Measurements from ENCODE around the gene TARS3.

Gene TARS3

DNA sequence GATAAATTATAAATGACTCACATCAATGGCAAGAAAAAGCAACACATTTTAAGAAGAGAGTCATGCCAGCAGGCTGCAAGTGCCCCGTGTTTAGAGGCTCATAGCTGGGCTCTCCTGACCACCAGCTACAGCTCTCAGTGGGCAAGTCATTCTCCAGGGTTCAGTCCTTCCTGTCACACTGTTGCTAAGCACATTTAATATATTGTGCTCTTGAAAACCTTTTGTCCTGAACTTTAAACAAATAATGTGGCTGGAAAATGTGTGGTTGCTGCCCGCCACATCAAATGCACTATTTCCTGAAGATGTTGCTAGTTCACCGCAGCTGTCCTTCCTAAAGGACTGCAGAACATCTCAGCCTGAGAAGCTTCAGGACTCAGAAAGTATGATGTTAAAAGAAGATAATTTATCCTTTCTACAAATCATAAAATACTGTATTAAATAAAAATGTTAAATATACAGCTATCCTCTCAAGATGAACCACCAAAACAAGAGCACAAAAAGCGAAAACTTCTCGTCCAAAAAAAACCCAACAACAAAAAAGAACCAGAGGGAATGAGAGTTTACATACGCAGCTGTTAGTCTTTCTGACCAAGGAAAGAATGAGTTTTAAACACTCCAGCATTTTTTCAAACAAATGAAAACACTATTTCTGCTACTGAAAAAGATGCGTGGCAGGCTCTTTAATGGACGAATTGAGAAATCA is 951 bp downstream of the TARS3 start:
- TF ChIP-seq, protein P1, sequence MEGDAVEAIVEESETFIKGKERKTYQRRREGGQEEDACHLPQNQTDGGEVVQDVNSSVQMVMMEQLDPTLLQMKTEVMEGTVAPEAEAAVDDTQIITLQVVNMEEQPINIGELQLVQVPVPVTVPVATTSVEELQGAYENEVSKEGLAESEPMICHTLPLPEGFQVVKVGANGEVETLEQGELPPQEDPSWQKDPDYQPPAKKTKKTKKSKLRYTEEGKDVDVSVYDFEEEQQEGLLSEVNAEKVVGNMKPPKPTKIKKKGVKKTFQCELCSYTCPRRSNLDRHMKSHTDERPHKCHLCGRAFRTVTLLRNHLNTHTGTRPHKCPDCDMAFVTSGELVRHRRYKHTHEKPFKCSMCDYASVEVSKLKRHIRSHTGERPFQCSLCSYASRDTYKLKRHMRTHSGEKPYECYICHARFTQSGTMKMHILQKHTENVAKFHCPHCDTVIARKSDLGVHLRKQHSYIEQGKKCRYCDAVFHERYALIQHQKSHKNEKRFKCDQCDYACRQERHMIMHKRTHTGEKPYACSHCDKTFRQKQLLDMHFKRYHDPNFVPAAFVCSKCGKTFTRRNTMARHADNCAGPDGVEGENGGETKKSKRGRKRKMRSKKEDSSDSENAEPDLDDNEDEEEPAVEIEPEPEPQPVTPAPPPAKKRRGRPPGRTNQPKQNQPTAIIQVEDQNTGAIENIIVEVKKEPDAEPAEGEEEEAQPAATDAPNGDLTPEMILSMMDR (conservative IDR thresholded peaks at IDR 0.05; ENCODE audit: low read depth), result no peak
- H3K27ac ChIP-seq, result peak overlapping the region; percentile 79
- peak; percentile 6 for DNase-seq (ENCODE audit: low spot score)
- ChIA-PET CTCF (interaction anchor here (0.8 kb wide), 2 partner anchors 21 to 82 kb away, joined by 3 to 4 read pairs; no protein-coding TSS in a partner anchor), POLR2A (ENCODE audit: low non-redundant PET) (no interaction called here)

DNA sequence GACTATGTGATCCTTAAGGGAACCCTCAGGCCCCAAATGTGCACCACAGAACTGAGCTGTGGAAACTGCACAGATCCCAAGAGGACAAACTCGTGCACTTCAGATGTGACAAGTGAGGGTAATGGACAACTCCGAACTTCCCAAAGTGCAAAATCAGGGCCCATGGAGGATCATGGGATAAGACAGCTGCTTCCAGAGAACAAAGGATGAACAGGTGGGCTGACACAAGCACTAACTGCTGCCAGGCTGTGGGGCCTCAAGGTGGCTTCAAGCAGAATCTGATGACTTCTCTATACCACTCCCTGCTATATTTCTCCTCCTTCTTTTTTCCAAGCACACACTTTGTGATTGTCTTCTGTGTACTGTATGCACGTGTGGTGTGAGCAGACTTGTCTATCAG is 5.4 kb downstream of the TARS3 start:
- no peak overlapping the region for H3K27ac ChIP-seq
- POLR2A ChIA-PET (ENCODE audit: low non-redundant PET), result no interaction called here
- TF ChIP-seq, protein P1 (conservative IDR thresholded peaks at IDR 0.05; ENCODE audit: low read depth), result no peak
- CTCF ChIA-PET, result interaction anchor here (0.9 kb wide), 1 partner anchor 55 kb away, joined by 4 read pairs; no protein-coding TSS in a partner anchor
- DNase-seq (ENCODE audit: low spot score), result no peak

DNA sequence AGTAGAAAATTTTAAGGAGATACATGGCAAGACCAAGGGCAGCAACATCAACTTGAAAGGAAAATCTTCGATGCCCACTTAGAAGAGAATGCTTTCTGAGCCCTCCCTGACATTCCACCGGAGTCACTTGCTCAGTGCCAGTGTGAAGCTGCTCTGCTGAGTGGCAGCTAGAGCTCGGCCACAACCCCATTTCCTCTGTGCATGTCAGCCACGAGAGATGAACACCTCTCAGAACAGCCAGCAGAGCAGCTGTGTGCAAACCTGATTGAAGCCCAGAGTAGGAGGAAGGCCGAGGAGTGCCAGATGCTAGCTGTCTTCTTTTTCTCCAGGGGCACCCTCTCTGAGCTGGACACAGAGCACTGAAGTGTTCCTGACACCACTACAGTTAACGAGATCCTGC is 12.2 kb downstream of the TARS3 start:
- ChIA-PET POLR2A (ENCODE audit: low non-redundant PET) (no interaction called here), CTCF (no interaction called here)
- TF ChIP-seq, protein P1 (conservative IDR thresholded peaks at IDR 0.05; ENCODE audit: low read depth), result no peak
- H3K27ac ChIP-seq, result no peak overlapping the region
- no peak for DNase-seq (ENCODE audit: low spot score)

DNA sequence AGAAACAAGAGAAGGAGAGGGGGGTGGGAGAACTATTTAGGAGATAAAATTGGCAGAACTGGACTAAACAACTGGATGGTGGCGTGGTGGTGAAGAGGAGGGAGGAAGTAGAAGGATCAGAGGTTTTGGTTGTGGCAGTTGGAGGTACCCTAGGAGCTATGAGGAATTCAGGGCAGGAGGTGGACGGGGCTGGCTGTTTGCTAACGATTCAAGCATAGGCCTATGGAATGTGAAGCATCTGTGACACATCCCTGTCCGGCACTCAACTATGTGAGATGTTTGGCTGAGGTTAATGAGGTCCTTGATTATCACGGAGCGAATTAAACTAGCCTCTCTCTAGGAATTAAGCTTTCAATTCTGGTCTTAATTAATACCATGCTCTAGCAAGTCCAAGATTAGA is 13.5 kb downstream of the TARS3 start:
- DNase-seq (ENCODE audit: low spot score), result peak; percentile 45
- TF ChIP-seq, protein P1 (conservative IDR thresholded peaks at IDR 0.05; ENCODE audit: low read depth), result no peak
- ChIA-PET POLR2A (ENCODE audit: low non-redundant PET) (no interaction called here), CTCF (interaction anchor here (0.6 kb wide), 1 partner anchor 21 kb away, joined by 3 read pairs; no protein-coding TSS in a partner anchor)
- no peak overlapping the region for H3K27ac ChIP-seq

DNA sequence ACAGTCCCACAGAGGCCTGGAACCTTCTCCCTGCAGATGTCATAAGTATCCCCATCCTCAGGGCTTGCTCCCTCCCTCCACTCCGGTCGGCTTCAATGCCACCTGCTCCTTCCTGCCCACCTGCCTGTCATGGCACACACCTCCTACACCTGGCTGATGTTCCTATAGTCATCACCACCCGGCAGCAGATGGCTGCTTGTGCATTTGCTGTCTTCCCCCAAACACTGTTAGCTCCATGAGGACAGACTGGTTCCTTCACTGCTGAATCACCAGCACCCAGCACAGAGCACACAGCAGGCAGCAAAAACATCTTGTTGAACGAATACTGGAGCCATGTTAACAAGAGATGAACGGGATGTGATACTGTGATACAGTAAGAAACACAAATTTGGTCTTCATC is 14.8 kb downstream of the TARS3 start:
- no peak overlapping the region for H3K27ac ChIP-seq
- POLR2A ChIA-PET (ENCODE audit: low non-redundant PET), result no interaction called here
- CTCF ChIA-PET, result no interaction called here
- TF ChIP-seq, protein P1 (conservative IDR thresholded peaks at IDR 0.05; ENCODE audit: low read depth), result no peak
- DNase-seq (ENCODE audit: low spot score), result no peak

DNA sequence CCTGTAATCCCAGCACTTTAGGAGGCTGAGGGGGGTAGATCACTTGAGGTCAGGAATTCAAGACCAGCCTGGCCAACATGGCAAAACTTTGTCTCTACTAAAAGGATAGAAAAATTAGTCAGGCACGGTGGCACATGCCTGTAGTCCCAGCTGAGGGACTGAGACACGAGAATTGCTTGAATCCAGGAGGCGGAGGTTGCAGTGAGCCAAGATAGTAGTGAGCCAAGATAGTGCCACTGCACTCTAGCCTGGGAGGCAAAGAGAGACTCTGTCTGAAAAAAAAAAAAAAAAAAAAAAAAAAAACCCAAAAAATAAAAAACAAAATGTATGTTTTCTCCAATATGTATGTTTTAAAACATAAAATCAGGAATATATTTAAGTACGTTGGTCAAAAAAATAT is 16.3 kb downstream of the TARS3 start:
- ChIA-PET CTCF (interaction anchor here (0.6 kb wide), 1 partner anchor 339 kb away, joined by 3 read pairs; no protein-coding TSS in a partner anchor), POLR2A (ENCODE audit: low non-redundant PET) (no interaction called here)
- TF ChIP-seq, protein P1 (conservative IDR thresholded peaks at IDR 0.05; ENCODE audit: low read depth), result no peak
- DNase-seq (ENCODE audit: low spot score), result no peak
- no peak overlapping the region for H3K27ac ChIP-seq

All from RWPE1 (cell line).